ENCODE data around the gene NF2.

NF2 gene

DNA sequence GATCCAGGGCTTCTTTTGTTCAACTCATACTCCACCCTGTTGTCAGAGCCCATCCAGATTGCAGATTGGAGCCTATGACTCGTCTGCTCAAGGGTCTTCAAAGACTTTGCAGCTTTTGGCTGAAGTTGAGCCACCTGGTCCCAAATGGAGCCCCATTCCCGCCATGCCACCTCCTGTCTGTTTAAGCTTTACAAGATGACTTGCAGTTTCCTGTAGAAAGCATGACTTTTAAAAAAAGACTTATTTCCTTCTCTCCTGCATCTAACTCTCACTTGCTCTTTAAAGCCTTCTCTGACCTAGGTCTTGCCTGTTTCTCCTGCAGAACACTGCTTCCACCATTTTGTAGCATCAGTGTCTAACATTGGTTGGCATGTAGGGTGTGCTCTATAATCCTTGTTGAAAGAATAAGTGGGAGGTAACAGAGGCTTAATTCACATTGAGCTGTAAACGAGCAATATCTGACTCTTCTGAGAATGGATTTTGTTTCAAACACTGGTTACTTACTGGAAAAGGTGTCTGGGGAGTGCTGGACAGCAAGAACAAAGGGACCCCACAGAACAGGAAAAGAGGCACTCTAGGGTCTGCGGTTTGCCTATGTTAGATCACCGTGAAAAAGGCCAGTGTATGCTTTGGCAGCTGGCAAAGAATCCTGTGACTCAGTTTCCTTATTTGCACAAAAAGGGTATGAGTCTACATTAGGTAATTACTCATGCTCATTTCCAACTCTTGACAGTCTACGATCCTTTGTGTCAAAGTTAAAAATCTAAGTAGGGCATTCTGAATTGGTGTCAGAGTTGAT lies 30.3 kb downstream of the NF2 start:
- DNase-seq, result no peak

DNA sequence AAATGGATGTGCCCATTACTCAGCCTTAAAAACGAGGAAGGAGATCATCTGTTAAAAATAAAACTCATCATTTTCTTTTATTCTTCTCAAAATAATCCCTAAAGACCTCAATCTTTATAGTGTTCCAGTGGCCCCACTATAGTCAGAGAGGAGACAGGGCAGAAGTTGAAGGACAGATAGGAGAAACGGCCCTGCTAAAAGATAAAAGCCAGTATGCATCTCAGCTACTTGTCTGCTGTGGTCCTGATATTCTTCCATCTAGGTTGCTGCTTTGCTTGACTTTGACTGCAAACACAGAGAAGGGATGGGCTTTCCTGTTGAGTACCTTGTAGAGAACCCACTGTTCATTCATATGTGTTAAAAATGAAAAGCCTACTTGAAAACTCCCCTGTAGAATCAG lies 31.4 kb downstream of the NF2 start:
- no peak for DNase-seq

GRCh38 chr22:29635734-29636357 lies 32.4 kb downstream of the NF2 start:
- no peak for DNase-seq

DNA sequence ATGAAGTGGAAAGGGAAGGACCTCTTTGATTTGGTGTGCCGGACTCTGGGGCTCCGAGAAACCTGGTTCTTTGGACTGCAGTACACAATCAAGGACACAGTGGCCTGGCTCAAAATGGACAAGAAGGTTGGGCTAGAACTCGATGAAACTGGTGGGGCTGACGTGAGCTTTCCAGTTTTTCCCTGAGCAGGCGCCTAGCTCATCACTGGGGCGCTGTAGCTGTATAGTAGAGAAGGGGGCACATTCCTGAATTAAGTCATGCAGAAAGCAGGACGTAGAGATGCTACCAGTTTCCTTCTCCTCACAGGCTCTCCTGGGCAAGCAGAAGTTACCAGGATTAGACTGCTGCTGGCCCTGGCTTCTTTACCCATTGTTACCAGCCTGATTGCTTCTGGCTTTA lies 33.3 kb downstream of the NF2 start:
- DNase-seq, result no peak

- DNase-seq, result no peak
Observed at GRCh38 chr22:29637181-29637580, 33.7 kb downstream of the NF2 start.

- no peak for DNase-seq
Observed at GRCh38 chr22:29638678-29639077, 35.2 kb downstream of the NF2 start.

DNA sequence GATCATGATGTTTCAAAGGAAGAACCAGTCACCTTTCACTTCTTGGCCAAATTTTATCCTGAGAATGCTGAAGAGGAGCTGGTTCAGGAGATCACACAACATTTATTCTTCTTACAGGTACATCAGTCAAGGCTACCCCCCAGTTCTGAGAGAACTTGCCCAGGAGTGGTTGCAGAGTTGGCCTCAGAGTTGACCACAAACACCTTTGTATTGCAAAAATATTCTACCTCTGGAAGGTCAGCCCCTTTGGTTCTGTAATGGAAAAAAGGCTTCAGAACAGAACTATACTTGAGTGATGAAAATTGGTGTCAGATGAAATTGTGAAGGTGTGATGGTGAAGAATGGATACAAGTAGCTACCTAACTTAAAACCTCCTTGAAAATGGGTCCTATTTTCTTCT lies 35.7 kb downstream of the NF2 start:
- DNase-seq, result no peak

DNA sequence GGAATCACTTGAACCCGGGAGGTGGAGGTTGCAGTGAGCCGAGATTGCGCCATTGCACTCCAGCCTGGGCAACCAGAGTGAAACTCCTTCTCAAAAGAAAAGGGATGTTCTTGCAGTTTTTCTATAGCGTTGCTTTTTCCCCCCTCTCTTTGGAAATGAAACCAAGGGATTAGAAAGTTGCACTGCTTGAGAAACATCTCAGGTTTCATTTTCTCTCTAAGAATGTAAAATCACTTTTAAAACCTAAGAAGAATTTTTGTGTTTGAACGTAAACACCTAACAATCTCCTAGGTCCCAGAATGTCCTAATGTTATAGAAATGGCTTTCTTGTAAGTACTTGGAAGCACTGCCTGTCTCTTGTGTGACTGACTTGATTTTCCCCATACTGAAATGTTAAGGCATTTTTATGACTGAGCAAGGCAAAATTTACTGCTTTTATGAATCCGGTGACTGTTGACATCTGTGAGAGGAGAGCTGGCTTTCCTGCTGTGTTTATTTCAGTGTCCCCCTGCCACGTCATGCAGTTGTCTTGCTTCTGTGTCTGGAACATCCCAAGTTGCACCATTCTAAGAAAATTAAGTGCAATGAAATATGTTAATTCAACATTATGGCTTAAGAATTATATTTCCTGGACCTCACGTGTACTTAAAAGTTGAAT lies 37.7 kb downstream of the NF2 start:
- no peak for DNase-seq

DNA sequence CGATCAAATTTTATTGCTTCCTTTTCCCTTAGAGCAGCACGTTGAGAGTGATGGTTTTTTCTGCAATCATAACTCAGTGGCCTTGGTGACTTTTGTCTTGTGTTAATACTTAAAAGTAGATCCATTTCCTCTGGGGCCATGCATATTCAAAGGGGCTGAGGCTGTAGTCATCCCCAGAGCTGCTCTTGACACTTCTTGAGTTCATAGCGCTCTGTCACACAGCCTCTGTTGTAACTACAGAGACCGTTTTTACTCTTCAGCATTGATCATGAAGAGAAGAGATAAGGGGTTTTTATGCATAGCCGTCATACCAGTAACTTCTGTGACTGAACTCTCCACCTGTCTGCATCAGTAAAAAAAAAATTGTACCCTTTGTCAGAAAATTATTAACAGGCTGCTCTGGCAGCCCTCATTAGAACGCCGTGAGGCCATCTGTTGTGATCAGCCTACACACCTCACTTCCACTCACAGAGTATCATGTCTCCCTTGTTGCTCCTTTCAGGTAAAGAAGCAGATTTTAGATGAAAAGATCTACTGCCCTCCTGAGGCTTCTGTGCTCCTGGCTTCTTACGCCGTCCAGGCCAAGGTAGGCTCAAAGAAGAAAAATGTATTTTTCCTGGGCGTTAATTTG lies 38.4 kb downstream of the NF2 start:
- no peak for DNase-seq

GRCh38 chr22:29642694-29643093 lies 39.3 kb downstream of the NF2 start:
- no peak for DNase-seq

GRCh38 chr22:29647954-29648737 lies 44.7 kb downstream of the NF2 start:
- no peak for DNase-seq

GRCh38 chr22:29650370-29650769 lies 46.9 kb downstream of the NF2 start:
- DNase-seq, result no peak

DNA sequence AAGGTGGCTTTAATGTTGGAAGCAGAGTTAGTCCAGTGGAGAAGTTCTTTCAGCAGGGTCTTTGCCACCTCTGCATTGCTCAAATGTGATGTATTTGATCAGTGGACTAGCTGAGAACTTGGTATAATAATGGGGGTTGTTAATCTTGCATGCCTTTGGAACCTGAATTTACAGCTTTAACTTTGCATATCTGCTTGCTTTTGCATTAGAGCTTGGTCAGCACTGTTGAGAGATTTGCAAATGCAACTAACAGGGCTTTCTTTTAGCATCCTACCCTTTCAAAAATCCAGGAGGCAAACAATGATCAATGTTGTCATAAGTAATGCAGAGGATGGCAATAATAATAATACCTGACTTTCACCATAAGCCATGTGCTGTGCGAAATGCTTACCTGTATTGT lies 48.2 kb downstream of the NF2 start:
- no peak for DNase-seq

DNA sequence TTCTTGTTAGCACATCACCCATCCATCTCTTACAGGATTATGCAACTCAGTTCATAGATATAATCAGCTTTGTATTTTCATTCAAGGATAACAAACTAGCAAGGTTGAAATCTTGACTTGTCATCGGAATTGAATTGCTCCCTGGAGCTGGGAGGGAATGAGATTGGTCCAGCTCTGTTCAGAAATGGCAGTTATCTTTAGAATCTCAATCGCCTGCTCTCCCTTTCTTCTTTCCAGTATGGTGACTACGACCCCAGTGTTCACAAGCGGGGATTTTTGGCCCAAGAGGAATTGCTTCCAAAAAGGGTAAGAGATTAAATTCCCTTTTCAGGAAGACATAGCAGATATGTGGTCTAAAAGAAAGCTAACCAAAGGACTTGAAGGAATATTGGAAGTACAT lies 51.0 kb downstream of the NF2 start:
- no peak for DNase-seq

GRCh38 chr22:29654882-29655281 lies 51.4 kb downstream of the NF2 start:
- DNase-seq, result no peak

DNA sequence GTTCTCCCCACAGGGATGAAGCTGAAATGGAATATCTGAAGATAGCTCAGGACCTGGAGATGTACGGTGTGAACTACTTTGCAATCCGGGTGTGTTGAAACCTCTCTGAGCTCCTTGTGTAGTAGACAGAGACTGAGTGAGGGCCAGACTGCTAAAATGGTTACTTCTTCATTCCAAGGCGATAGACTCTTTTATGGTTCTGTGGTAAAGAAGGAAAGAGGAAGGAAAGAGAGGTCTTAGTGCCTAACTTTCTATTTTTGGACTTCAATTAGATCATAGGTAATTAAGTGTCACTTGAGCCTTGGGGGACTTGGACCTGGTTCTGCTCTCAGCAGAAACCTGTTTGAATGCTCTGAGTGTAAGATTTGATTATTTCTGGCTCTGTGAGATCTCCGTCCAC lies 54.7 kb downstream of the NF2 start:
- no peak for DNase-seq

DNA sequence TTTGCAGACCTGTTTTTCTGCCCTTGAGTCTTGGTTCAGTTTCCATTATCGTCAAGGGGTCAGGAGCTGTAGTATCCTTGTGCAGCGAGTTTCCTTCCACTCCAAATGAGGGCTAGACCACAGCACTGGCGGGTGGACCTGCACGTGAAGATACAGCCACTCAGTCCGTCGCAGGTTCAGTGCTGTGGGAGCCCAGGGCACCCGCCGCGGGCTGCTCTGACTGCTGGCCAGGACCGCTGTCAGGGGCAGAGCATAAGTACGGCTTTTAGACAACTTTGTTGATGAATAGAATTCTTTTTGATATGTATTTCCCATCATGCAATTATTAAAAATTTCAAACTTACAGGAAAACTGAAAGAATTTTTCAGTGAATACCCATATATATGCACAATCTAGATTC lies 56.6 kb downstream of the NF2 start:
- no peak for DNase-seq

GRCh38 chr22:29661336-29661735 lies 57.9 kb downstream of the NF2 start:
- no peak for DNase-seq

DNA sequence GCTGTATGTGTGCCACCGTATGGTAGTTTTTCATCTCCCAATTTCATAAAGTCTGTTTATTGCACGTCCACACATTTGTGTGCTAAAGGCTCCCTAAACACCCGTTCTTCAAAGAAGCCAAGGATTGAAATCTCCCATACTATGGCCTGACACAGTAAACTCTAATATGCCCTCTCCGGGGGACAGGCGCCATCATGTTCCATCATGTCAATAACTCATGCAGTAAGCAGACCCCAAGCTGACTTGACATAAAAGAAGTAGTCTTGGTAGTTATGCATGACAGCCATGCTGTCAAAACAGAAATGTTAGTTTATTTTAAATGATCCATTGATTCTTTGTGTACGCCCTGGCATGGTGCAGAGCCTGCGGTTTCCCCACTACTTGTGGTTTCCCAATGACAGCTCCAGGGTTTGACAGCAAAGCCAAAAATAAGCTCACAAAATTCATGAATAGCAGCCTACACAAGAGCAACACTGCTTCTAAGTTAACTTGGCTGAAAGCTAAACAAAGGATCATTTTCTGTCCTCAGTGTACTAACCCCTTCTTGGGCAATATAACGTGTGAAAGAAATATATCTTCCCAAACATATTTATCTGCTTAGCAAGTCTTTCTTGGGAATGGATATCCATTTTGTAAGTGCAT lies 59.9 kb downstream of the NF2 start:
- DNase-seq, result no peak

GRCh38 chr22:29665486-29665885 lies 62.1 kb downstream of the NF2 start:
- DNase-seq, result no peak

- DNase-seq, result no peak
Observed at GRCh38 chr22:29668673-29669072, 65.2 kb downstream of the NF2 start.

GRCh38 chr22:29670626-29671025 lies 67.2 kb downstream of the NF2 start:
- no peak for DNase-seq

Measured in activated naive CD4-positive, alpha-beta T cell treated with Interleukin-2 at 50 U/mL for 16 hours (primary cell).